ENCODE measurements around the gene TMIGD1.
"Not testable (repeated sequence)": the region's sequence is repeated elsewhere in the genome, so short reads cannot be mapped to it uniquely, and the experiment has no call there.

The TMIGD1 gene

GRCh38 chr17:30360086-30360808 lies 26.4 kb upstream of the TMIGD1 start:
- DNase-seq (ENCODE audit: extremely low read depth in 1 of 2, low read depth in 1 of 2): no peak

- no peak for DNase-seq (ENCODE audit: extremely low read depth in 1 of 2, low read depth in 1 of 2)
Measured at GRCh38 chr17:30358055-30358760, 24.4 kb upstream of the TMIGD1 start.

- no peak for DNase-seq (ENCODE audit: extremely low read depth in 1 of 2, low read depth in 1 of 2)
Measured at GRCh38 chr17:30357476-30357875, 23.6 kb upstream of the TMIGD1 start.

- no peak for DNase-seq (ENCODE audit: extremely low read depth in 1 of 2, low read depth in 1 of 2)
Measured at GRCh38 chr17:30354701-30355100, 20.8 kb upstream of the TMIGD1 start.

GRCh38 chr17:30352240-30352814 lies 18.5 kb upstream of the TMIGD1 start:
- no peak for DNase-seq (ENCODE audit: extremely low read depth in 1 of 2, low read depth in 1 of 2)

GRCh38 chr17:30351735-30352134 lies 17.9 kb upstream of the TMIGD1 start:
- DNase-seq (ENCODE audit: extremely low read depth in 1 of 2, low read depth in 1 of 2): no peak

GRCh38 chr17:30351263-30351662 lies 17.4 kb upstream of the TMIGD1 start:
- DNase-seq (ENCODE audit: extremely low read depth in 1 of 2, low read depth in 1 of 2): not testable (repeated sequence)

GRCh38 chr17:30349252-30349651 lies 15.4 kb upstream of the TMIGD1 start:
- DNase-seq (ENCODE audit: extremely low read depth in 1 of 2, low read depth in 1 of 2): no peak

GRCh38 chr17:30347488-30347887 lies 13.6 kb upstream of the TMIGD1 start:
- DNase-seq (ENCODE audit: extremely low read depth in 1 of 2, low read depth in 1 of 2): no peak

GRCh38 chr17:30346221-30346795 lies 12.5 kb upstream of the TMIGD1 start:
- no peak for DNase-seq (ENCODE audit: extremely low read depth in 1 of 2, low read depth in 1 of 2)

GRCh38 chr17:30345527-30346075 lies 11.7 kb upstream of the TMIGD1 start:
- DNase-seq (ENCODE audit: extremely low read depth in 1 of 2, low read depth in 1 of 2): no peak

- DNase-seq (ENCODE audit: extremely low read depth in 1 of 2, low read depth in 1 of 2): no peak
Measured at GRCh38 chr17:30345089-30345433, 11.2 kb upstream of the TMIGD1 start.

GRCh38 chr17:30344283-30345088 lies 10.6 kb upstream of the TMIGD1 start:
- DNase-seq (ENCODE audit: extremely low read depth in 1 of 2, low read depth in 1 of 2): no peak

GRCh38 chr17:30343796-30344195 lies 9.9 kb upstream of the TMIGD1 start:
- DNase-seq (ENCODE audit: extremely low read depth in 1 of 2, low read depth in 1 of 2): no peak

GRCh38 chr17:30343244-30343643 lies 9.4 kb upstream of the TMIGD1 start:
- DNase-seq (ENCODE audit: extremely low read depth in 1 of 2, low read depth in 1 of 2): not testable (repeated sequence)

GRCh38 chr17:30341703-30342249 lies 7.9 kb upstream of the TMIGD1 start:
- DNase-seq (ENCODE audit: extremely low read depth in 1 of 2, low read depth in 1 of 2): no peak

- DNase-seq (ENCODE audit: extremely low read depth in 1 of 2, low read depth in 1 of 2): no peak
Measured at GRCh38 chr17:30340801-30341356, 7.0 kb upstream of the TMIGD1 start.

GRCh38 chr17:30339086-30339485 lies 5.2 kb upstream of the TMIGD1 start:
- no peak for DNase-seq (ENCODE audit: extremely low read depth in 1 of 2, low read depth in 1 of 2)

GRCh38 chr17:30337393-30337999 lies 3.6 kb upstream of the TMIGD1 start:
- no peak for DNase-seq (ENCODE audit: extremely low read depth in 1 of 2, low read depth in 1 of 2)
